ENCODE results near the gene JARID2.

Gene JARID2

GRCh38 chr6:15416932-15417509, 171.2 kb downstream of the JARID2 start:
- H3K27me3 Mint-ChIP-seq: no peaks in the 10 kb centered on the region
- H3K27ac Mint-ChIP-seq: peak overlapping the region; percentile 86
- peaks cover 16% of the 10 kb centered on the region for H3K9me3 Mint-ChIP-seq
- no peak for ATAC-seq
- peak overlapping the region; percentile 42 for H3K4me3 Mint-ChIP-seq
- peaks cover 63% of the 10 kb centered on the region for H3K4me1 Mint-ChIP-seq
- peaks cover 68% of the 10 kb centered on the region for H3K36me3 Mint-ChIP-seq (ENCODE audit: low read depth)
- DNase-seq: no peak

DNA sequence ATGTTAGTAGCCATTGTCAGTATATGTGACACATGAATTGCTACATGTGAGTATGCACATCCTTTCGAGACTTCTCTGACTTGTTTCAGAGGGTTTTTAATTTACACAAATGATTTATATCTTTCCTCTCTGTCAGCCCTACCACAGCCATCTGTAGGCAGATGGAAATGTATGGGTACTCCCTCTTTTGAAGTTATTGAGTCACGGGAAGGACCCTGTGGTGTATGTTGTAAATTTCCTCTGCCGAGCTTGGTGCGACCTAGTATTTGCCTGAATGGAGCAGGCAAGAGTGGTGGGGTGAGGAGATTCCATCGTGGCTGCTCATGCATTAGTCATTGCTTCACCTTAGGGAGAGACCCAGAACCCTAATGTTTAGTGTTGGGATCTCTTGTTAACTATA, 171.9 kb downstream of the JARID2 start:
- H3K4me1 Mint-ChIP-seq: peaks cover 64% of the 10 kb centered on the region
- peaks cover 62% of the 10 kb centered on the region for H3K36me3 Mint-ChIP-seq (ENCODE audit: low read depth)
- DNase-seq: peak; percentile 50
- H3K27ac Mint-ChIP-seq: peak overlapping the region; percentile 86
- ATAC-seq: peak; percentile 86
- no peaks in the 10 kb centered on the region for H3K27me3 Mint-ChIP-seq
- peaks cover 16% of the 10 kb centered on the region for H3K9me3 Mint-ChIP-seq
- peak overlapping the region; percentile 20 for H3K4me3 Mint-ChIP-seq

GRCh38 chr6:15419493-15419892, 173.6 kb downstream of the JARID2 start:
- DNase-seq (no peak), ATAC-seq (no peak)
- no peak overlapping the region for H3K4me3 Mint-ChIP-seq
- H3K36me3 Mint-ChIP-seq (ENCODE audit: low read depth): peaks cover 59% of the 10 kb centered on the region
- peaks cover 16% of the 10 kb centered on the region for H3K9me3 Mint-ChIP-seq
- peaks cover 67% of the 10 kb centered on the region for H3K4me1 Mint-ChIP-seq
- H3K27ac Mint-ChIP-seq: no peak overlapping the region
- H3K27me3 Mint-ChIP-seq: no peaks in the 10 kb centered on the region

DNA sequence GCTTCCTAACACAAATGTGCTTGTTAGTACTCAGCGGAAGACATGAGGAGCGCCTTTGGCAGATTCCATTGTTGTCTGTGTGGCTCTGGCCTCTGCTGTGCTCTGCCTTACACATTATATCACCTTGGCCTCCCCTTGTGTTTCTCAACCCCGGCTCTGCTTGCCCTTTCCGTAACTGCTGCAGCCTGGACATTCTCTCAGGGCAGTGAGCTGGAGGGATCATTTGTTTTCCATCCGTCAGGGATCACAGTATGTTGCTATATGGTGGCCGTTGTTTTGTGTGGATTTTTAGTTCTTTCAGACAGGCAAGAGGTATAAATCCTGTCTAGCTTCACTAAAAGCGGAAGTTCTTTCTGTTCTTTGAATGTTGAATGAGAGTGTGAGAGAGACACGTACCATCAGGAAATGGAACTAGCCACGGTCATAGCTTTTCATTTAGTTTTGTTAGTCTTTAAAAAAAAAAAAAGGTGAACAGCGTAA, 175.1 kb downstream of the JARID2 start:
- Mint-ChIP-seq H3K36me3 (ENCODE audit: low read depth) (peaks cover 63% of the 10 kb centered on the region), H3K4me3 (peak overlapping the region; percentile 66), H3K4me1 (peaks cover 68% of the 10 kb centered on the region), H3K27me3 (no peaks in the 10 kb centered on the region), H3K27ac (peak overlapping the region; percentile 93), H3K9me3 (peaks cover 16% of the 10 kb centered on the region)
- DNase-seq: no peak
- no peak for ATAC-seq

GRCh38 chr6:15421945-15422733, 176.3 kb downstream of the JARID2 start:
- H3K4me1 Mint-ChIP-seq: peaks cover 74% of the 10 kb centered on the region
- peaks cover 66% of the 10 kb centered on the region for H3K36me3 Mint-ChIP-seq (ENCODE audit: low read depth)
- no peaks in the 10 kb centered on the region for H3K27me3 Mint-ChIP-seq
- peak overlapping the region; percentile 93 for H3K27ac Mint-ChIP-seq
- ATAC-seq (peak; percentile 47), DNase-seq (peak; percentile 44)
- H3K9me3 Mint-ChIP-seq: peaks cover 10% of the 10 kb centered on the region
- peak overlapping the region; percentile 57 for H3K4me3 Mint-ChIP-seq

DNA sequence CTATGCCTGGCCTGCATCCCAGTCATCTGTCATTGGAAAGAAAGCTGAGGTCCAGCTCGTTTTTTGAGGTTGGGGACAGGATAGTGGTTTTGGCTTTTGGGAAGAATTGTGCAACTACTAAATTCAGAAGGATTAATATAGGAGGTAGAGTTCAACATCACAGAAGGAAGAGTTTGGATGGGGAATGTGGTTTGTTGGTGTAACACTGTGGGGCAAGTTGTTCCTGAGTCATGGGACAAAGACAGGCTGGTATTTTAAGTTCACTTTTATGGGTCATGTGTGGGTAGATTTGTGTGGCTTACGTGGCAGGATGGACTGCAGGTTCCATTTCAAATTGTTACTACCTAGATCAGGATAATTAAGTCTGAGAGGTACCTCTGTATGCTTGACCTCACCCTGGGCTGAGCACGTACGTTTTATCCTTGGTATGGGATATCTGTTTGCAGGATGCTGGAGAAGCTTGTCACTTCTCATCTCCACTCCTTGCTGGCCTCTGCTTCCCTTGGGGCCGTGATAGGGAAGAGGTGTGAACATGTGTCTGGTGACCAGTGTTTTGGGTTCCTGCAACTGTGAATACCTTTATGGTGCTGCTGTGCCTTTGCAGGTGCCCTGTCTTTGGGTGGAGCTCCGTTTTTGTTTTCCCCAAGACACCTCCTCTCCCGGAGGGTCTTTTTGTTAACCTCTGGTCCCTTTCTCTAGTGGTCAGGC, 177.6 kb downstream of the JARID2 start:
- Mint-ChIP-seq H3K9me3 (peaks cover 8% of the 10 kb centered on the region), H3K4me3 (no peak overlapping the region), H3K4me1 (peaks cover 72% of the 10 kb centered on the region), H3K36me3 (ENCODE audit: low read depth) (peaks cover 63% of the 10 kb centered on the region), H3K27ac (peak overlapping the region; percentile 83), H3K27me3 (no peaks in the 10 kb centered on the region)
- ATAC-seq: peak; percentile 13
- DNase-seq: no peak

GRCh38 chr6:15425947-15426346, 180.1 kb downstream of the JARID2 start:
- H3K4me3 Mint-ChIP-seq: no peak overlapping the region
- no peak for ATAC-seq
- no peak for DNase-seq
- no peaks in the 10 kb centered on the region for H3K9me3 Mint-ChIP-seq
- H3K27ac Mint-ChIP-seq: no peak overlapping the region
- H3K36me3 Mint-ChIP-seq (ENCODE audit: low read depth): peaks cover 45% of the 10 kb centered on the region
- peaks cover 85% of the 10 kb centered on the region for H3K4me1 Mint-ChIP-seq
- H3K27me3 Mint-ChIP-seq: no peaks in the 10 kb centered on the region

- no peak overlapping the region for H3K27ac Mint-ChIP-seq
- ATAC-seq (no peak), DNase-seq (no peak)
- H3K4me1 Mint-ChIP-seq: peaks cover 85% of the 10 kb centered on the region
- no peak overlapping the region for H3K4me3 Mint-ChIP-seq
- H3K9me3 Mint-ChIP-seq: no peaks in the 10 kb centered on the region
- no peaks in the 10 kb centered on the region for H3K27me3 Mint-ChIP-seq
- peaks cover 46% of the 10 kb centered on the region for H3K36me3 Mint-ChIP-seq (ENCODE audit: low read depth)
Observed at GRCh38 chr6:15426395-15426794, 180.5 kb downstream of the JARID2 start.

GRCh38 chr6:15426901-15427300, 181.0 kb downstream of the JARID2 start:
- H3K27ac Mint-ChIP-seq: no peak overlapping the region
- peaks cover 85% of the 10 kb centered on the region for H3K4me1 Mint-ChIP-seq
- no peak for DNase-seq
- H3K36me3 Mint-ChIP-seq (ENCODE audit: low read depth): peaks cover 46% of the 10 kb centered on the region
- H3K27me3 Mint-ChIP-seq: no peaks in the 10 kb centered on the region
- no peak overlapping the region for H3K4me3 Mint-ChIP-seq
- no peak for ATAC-seq
- no peaks in the 10 kb centered on the region for H3K9me3 Mint-ChIP-seq

DNA sequence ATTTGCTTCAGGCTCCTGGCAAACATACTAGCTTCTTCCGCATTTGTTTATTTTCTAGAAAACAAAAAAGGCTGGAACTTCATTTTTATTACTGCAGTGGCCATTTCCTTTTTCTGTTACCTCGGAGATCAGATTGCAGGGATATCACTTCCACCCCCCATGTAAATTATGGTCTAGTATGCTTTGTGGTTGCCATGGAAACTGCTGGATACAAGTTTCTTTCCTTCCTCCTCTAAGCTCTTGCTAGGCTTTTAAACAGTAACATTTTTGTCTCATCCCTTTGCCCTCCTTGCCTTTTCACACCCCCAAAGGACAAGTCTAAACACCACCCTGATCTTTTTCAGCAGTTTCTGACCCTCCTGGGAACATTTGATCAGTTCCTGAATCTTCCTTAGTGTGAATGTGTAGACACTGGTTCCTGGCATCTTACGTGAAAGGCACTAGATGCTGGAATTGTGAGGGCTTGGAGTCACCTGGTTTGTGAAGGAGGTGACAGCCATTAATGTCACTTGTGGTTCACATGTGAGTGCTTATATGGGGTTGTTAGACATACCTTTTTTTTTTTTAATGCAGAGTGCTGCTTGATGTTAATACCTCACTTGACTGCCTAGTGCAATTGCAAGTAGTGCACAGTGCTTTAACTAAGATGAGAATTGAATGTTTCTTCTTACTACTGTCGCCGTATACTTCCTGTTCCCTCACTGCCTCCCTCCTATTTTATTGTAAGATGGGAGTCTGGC, 181.6 kb downstream of the JARID2 start:
- DNase-seq: no peak
- Mint-ChIP-seq H3K27ac (no peak overlapping the region), H3K4me1 (peaks cover 85% of the 10 kb centered on the region), H3K9me3 (no peaks in the 10 kb centered on the region), H3K36me3 (ENCODE audit: low read depth) (peaks cover 46% of the 10 kb centered on the region), H3K4me3 (no peak overlapping the region), H3K27me3 (no peaks in the 10 kb centered on the region)
- ATAC-seq: no peak

DNA sequence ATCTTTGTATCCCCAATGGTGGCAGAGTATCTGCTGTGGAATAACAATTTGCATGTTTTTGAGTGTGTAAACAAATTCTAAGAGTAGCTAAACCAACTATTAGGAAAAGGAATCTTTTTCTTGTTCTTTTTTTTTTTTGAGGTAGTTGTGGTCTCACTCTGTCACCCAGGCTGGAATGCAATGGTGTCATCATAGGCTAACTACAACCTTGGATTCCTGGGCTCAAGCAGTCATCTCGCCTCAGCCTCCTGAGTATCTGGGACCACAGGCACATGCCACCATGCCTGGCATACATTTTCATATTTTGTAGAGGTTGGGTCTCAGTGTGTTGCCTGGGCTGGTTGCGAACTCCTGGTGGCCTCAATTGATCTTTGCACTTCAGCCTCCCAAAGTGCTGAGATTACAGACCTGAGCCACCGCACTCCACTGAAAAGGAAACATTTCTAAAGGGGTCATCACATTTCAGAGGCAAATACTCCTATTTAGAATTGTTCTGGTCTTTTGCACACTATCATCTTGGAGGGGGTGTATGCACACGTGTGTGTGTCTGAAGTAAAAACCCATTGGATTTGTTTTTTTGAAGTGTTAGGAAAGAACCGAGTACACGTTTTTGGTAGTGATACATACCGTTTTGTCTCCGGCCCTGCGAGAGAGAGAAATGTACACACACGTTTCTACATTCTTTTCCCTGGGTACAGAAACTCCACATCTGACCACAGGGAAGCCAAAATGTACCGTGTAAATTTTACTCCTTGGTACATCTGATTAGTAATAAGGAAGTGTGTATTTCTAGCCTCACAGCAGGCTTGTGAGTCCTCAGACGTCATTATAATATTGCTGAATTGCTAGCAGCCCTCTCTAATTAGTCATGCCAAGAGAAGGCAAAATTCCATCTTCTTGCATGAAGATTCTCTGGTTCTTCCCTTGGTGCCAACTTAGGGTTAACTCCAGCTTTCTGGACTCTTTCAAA, 183.6 kb downstream of the JARID2 start:
- Mint-ChIP-seq H3K4me3 (no peak overlapping the region), H3K9me3 (peaks cover 4% of the 10 kb centered on the region), H3K4me1 (peaks cover 85% of the 10 kb centered on the region), H3K36me3 (ENCODE audit: low read depth) (peaks cover 39% of the 10 kb centered on the region), H3K27me3 (no peaks in the 10 kb centered on the region), H3K27ac (peak overlapping the region; percentile 27)
- no peak for DNase-seq
- no peak for ATAC-seq

GRCh38 chr6:15430186-15430585, 184.3 kb downstream of the JARID2 start:
- ATAC-seq: no peak
- no peak overlapping the region for H3K4me3 Mint-ChIP-seq
- H3K27ac Mint-ChIP-seq: no peak overlapping the region
- no peaks in the 10 kb centered on the region for H3K27me3 Mint-ChIP-seq
- peaks cover 45% of the 10 kb centered on the region for H3K36me3 Mint-ChIP-seq (ENCODE audit: low read depth)
- peaks cover 92% of the 10 kb centered on the region for H3K4me1 Mint-ChIP-seq
- DNase-seq: no peak
- H3K9me3 Mint-ChIP-seq: peaks cover 10% of the 10 kb centered on the region

DNA sequence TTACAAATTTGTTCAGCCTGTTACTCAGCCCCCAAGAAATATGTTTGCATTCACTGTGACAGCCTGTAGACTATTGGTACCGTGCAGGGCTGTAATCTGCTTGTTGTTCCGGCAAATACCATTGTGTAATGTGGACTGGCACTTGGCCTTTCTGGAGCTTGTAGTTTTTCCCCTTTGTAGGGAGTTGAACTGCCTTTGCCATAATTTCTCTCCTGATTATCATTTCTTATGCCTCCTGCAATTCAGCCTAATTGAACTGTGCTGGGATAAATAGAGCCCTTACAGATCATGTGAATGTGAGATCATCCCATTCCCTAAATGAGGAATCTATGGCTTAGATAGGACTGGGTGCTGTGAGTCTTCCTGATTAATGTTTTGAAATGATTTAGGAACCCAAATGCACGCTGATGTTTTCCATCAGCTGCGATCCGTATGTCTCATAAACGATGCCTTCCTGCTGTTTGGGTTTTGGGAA, 185.1 kb downstream of the JARID2 start:
- Mint-ChIP-seq H3K36me3 (ENCODE audit: low read depth) (peaks cover 38% of the 10 kb centered on the region), H3K4me3 (no peak overlapping the region), H3K27ac (no peak overlapping the region), H3K27me3 (no peaks in the 10 kb centered on the region), H3K4me1 (peaks cover 94% of the 10 kb centered on the region), H3K9me3 (peaks cover 10% of the 10 kb centered on the region)
- DNase-seq (no peak), ATAC-seq (no peak)

All from activated naive CD8-positive, alpha-beta T cell treated with anti-CD3 and anti-CD28 coated beads, Interleukin-2, amount 50 U/mL, for 24 hours (primary cell).